GM12891 (cell line): Measurements from ENCODE around the gene CHSY3.

Source experiments
- DNase-seq: peaks from one replicate; pipeline ENCODE4 v3.0.0; 2011; ENCODE audit warnings: low spot score; ENCODE audit not compliant: insufficient read length
- FAIRE-seq: peaks from 2 replicates; lab custom pipeline; 2011; peaks lifted over from hg19 to GRCh38; lab: Jason Lieb, UNC
- PAX5 ChIP-seq: IDR thresholded peaks from 2 replicates; pipeline ENCODE4 v1.6.1; 2011; ENCODE audit warnings: low read length, moderate library complexity, mild to moderate bottlenecking; ENCODE audit not compliant: insufficient read depth, severe bottlenecking
- POLR2A ChIP-seq: IDR thresholded peaks from 2 replicates; pipeline ENCODE4 v1.6.1; 2011; ENCODE audit warnings: low read depth, low read length, control low read depth
- POLR2AphosphoS5 ChIP-seq: IDR thresholded peaks from 2 replicates; pipeline ENCODE4 v1.6.1; 2011; ENCODE audit warnings: low read depth, low read length, control low read depth
- POU2F2 ChIP-seq: IDR thresholded peaks from 2 replicates; pipeline ENCODE4 v1.6.1; 2011; ENCODE audit warnings: low read depth, mild to moderate bottlenecking, control low read depth, low read length, moderate library complexity
- SPI1 ChIP-seq: IDR thresholded peaks from 2 replicates; pipeline ENCODE4 v1.6.1; 2011; ENCODE audit warnings: low read depth, low read length, control low read depth
- TAF1 ChIP-seq: IDR thresholded peaks from 2 replicates; pipeline ENCODE4 v1.6.1; 2011; ENCODE audit warnings: low read depth, low read length, control low read depth

CHSY3 gene

DNA sequence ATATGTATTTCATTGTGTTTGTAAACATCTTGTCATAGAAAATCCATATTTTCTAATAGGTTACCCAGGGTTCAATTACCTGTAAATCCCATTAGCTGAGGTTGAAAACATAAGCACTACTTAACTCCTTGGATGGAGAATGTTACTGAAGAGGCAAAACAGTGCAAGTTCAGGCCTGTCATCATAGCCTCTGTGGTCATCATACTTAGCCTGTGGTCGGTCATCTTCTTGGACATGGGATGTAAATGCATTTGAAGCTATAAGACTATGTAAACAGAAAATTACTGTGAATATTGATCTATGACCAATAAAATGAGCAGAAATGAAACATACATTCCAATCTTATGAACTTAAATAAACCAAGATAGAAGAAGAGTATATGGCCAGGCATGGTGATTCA lies 164.7 kb downstream of the CHSY3 start:
- no peak for FAIRE-seq
- no peak for DNase-seq
- TF ChIP-seq POLR2A (no peak), TAF1 (no peak), PAX5 (no peak), POU2F2 (no peak), SPI1 (no peak)

DNA sequence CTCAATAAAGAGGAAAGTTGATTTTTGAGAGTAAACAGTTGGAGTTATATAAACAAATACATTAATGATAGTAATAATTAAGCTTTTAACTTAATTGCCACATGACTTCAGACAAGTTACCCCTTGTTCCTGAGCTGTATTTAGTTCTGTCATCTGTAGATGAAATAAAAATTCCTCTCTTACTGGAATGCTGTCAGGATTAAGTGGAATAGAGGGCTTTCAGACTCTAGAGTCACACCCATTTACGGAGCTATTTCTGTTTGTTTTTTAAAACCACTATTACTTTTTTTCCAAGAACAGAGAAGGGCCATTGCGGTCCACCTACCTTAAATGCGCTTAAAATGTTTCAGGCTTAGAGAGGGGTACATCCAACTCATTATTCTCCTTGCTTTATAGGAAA lies 170.6 kb downstream of the CHSY3 start:
- FAIRE-seq (no peak), DNase-seq (no peak)
- no peak for TF ChIP-seq POU2F2
- no peak for TF ChIP-seq TAF1
- no peak for TF ChIP-seq POLR2AphosphoS5
- no peak for TF ChIP-seq PAX5
- no peak for TF ChIP-seq SPI1
- no peak for TF ChIP-seq POLR2A

DNA sequence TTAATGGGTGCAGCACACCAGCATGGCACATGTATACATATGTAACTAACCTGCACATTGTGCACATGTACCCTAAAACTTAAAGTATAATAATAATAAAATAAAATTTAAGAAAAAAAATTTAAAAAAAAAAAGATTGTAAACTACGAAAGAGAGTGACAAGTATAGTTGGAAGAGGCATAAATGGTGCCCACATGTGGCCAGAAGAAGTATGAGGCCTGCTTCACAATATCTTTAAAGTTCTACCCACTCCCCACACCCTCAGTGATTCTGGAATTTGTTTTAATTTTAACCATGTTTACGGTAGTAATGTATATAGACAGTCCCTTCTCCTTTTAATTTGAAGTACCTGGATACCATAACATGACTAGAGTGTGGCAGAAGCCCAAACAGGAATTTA lies 172.7 kb downstream of the CHSY3 start:
- DNase-seq (no peak), FAIRE-seq (no peak)

DNA sequence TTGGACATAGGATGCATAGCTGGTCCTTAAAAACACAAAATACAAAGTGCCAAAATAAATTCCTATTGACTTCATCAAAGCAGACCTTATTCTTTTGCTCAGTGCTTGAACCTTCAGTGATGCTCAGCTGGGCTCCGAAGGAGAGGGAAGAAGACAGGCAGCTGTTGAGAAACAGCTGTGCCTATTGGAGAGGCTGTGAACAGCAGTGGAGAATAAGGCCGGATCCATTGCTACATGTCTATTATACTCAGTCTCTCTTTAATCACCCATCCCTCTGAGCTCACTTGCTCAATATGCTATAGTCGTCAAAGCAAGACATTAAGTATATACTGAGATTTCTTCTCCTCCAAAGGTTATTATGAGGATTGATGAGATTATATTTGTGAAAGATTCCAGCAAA lies 174.4 kb downstream of the CHSY3 start:
- DNase-seq: no peak
- no peak for TF ChIP-seq POLR2A
- TF ChIP-seq TAF1: no peak
- TF ChIP-seq POLR2AphosphoS5: no peak
- no peak for TF ChIP-seq POU2F2
- no peak for TF ChIP-seq PAX5
- no peak for TF ChIP-seq SPI1
- no peak for FAIRE-seq

More for the DNA sequence above, 172.7 kb downstream of the CHSY3 start:
- TF ChIP-seq POLR2AphosphoS5: no peak
- TF ChIP-seq PAX5: no peak
- no peak for TF ChIP-seq POU2F2
- TF ChIP-seq SPI1: no peak
- TF ChIP-seq POLR2A: no peak
- TF ChIP-seq TAF1: no peak

DNA sequence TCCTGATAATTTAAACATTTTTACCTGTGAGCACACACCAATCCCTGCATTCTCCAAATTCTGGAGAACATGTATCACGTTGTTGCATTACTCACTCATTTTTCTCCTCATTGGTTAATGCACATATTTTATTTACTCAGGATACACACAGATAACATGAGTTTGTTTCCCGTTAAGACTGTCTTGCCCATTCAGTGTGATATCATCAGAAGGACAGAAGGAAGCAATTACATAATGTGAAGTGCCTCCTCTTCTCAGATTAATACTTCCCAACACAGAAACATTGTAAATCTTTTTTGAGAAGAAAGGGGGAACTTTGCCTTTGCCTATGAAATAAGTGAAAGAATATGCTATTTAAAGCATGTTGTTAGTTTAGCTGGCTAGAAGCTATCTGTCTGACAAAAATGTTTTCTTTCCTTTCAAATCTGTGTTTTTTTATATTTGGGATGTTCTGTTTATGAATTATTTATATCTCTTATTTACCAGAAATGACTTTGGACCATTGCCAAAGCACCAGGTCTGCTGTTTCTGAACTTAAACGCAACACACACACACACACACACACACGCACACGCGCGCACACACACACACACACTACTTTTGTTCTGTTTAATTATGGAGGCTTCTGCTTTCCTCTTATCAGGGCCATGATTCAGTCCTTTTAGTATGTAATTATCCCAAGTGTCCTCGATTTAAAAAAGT lies 186.5 kb downstream of the CHSY3 start:
- FAIRE-seq: no peak
- DNase-seq: no peak
- TF ChIP-seq SPI1 (no peak), POU2F2 (no peak), POLR2AphosphoS5 (no peak), TAF1 (no peak), PAX5 (no peak), POLR2A (no peak)

DNA sequence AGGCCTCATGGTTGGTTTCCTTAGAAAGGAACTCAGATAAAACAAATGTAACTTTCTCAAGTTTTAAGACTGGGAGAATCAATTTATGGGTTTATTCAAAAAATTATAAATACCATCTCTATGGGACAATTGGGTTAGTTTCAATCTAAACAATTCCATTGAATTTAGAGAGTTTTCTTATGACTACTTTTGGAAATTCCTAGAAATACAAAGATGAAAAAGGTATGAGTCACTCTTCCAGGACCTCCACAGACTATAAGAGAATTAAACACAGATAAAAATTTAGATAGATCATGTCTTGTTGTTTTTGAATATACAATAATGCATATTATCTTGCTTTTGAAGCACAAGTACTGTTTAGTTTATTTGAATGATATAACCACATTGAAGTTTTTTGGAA lies 188.7 kb downstream of the CHSY3 start:
- no peak for DNase-seq
- TF ChIP-seq TAF1 (no peak), POU2F2 (no peak), SPI1 (no peak), POLR2A (no peak), POLR2AphosphoS5 (no peak), PAX5 (no peak)

DNA sequence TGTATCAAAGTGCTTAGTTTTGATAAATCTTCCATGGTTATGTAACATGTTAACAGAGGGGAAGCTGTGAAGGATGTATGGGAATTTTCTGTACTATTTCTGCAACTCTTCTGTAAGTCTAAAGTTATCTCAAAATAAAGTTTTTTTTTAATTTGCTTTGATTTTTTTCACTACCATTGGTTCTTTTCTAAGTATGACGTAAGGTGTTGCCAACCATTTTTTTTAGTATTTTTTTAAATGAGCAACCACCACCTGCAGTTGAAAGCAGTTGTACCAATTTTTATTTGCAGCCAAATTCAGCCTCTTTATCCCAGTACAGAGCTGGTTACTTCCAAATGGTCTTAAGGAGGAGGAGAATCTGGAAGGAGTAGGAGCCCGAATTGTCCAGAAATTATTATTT lies 192.2 kb downstream of the CHSY3 start:
- no peak for FAIRE-seq
- TF ChIP-seq POLR2A (no peak), SPI1 (no peak), POU2F2 (no peak), PAX5 (no peak)
- no peak for DNase-seq

More for the DNA sequence above, 188.7 kb downstream of the CHSY3 start:
- FAIRE-seq: no peak

DNA sequence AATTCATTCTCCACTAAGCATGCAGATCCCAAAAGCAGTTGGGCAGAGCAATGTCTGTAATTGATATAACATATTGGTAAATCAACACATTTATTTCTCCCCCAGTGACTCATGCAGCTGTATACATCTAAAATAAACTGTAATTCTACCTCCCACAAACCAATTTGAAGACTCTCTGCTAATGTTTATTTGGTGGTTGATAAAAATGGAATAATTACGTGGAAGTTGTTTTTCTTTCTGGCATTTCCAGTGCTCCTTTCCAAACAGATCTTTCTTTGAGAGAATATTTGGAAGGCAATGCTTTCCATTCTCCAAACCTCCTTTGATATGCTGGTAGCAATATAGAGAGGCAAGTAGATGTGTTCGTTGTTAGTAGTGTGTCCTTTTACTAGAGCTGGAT lies 194.7 kb downstream of the CHSY3 start:
- DNase-seq: no peak
- no peak for FAIRE-seq

DNA sequence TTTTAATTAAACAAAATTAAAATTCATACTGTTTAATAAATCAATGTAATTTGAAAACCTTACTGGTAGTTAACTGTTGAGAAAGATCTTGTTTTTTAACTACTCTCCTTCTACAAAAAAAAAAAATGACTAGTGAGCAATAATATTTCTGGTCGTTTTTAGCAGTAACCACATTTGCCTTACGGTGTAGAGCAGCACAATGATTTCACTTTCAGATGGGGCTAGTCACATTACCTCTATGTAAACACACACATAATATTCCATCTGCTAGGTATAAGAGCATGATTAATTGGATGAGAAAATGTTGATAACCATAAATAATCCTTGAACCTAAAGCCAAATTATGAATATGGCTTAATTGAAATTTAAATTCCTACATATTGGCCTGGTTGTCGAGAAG lies 198.1 kb downstream of the CHSY3 start:
- FAIRE-seq: peak; percentile 87
- no peak for DNase-seq
- TF ChIP-seq POLR2AphosphoS5 (no peak), POU2F2 (no peak), SPI1 (no peak), PAX5 (no peak), TAF1 (no peak), POLR2A (no peak)

More for the DNA sequence above, 194.7 kb downstream of the CHSY3 start:
- TF ChIP-seq POU2F2 (no peak), TAF1 (no peak), POLR2AphosphoS5 (no peak), PAX5 (no peak), POLR2A (no peak), SPI1 (no peak)
